HCT116 (cell line): Measurements from ENCODE around the gene PPP1R16B. TPM values are rescaled to one million over a fixed set of nuclear protein-coding genes. Genes with fewer than 3 reads are reported as not detected.
A peak's percentile ranks its signal among the peaks of the same experiment; 100 is the strongest.

Source experiments
- ATAC-seq: fragments of 200-7000 bp; cut with Tn5 transposase; 2 replicates; pipeline ENCODE4 v1.9.1; 2020; ENCODE audit warnings: mild to moderate bottlenecking, moderate library complexity
- BruUV-seq: library from RNA; stranded (reverse); fragments of 400-500 nt; replicated peaks from 2 replicates; lab custom pipeline; 2021; lab: Mats Ljungman, UMichigan
- CTCF ChIA-PET: fragments of 300-600 bp; sonication (Branson Sonifier 250); formaldehyde crosslinking; loops from one replicate; lab custom pipeline; 2021; ENCODE audit warnings: antibody characterized with exemption; lab: Charles Lee
- POLR2A ChIA-PET: fragments of 300-600, 350-600 bp; sonication (Branson Sonifier 250); formaldehyde crosslinking; loops from one replicate; lab custom pipeline; 2021; ENCODE audit warnings: antibody characterized with exemption; lab: Charles Lee
- RAD21 ChIA-PET, 2 experiments: fragments of 300-600 bp; sonication (Branson Sonifier 250); formaldehyde crosslinking; loops; one replicate each; lab custom pipeline; 2023; ENCODE audit warnings: low total read pairs in 2 of 2; ENCODE audit not compliant: uncharacterized antibody in 2 of 2, unreplicated experiment in 2 of 2, low non-redundant PET in 1 of 2; lab: Charles Lee
- DNase-seq: peaks from one replicate; pipeline ENCODE4 v3.0.0-alpha.2; 2010; ENCODE audit warnings: low read depth, low spot score
- H2AFZ ChIP-seq: fragments of 200-600 bp; shearing (Covaris generic), sonication (generic); 2 replicates; pipeline ENCODE4 v1.6.1; 2017; ENCODE audit warnings: low read depth, mixed run types, mixed read lengths, antibody characterized with exemption, low read length; ENCODE audit not compliant: poor library complexity, severe bottlenecking
- H3K27ac ChIP-seq: 2 replicates; pipeline ENCODE4 v1.5.1; 2012; ENCODE audit warnings: low read depth, low read length
- H3K27me3 ChIP-seq: fragments of 200-600 bp; sonication (generic); 2 replicates; pipeline ENCODE4 v1.6.1; 2016; ENCODE audit warnings: mixed run types, low read length, mixed read lengths; ENCODE audit not compliant: insufficient read depth
- H3K36me3 ChIP-seq, 2 experiments: fragments of 200-500 bp in 1 of 2; fragments of 200-600 bp in 1 of 2; sonication (Bioruptor generic) in 1 of 2; sonication (generic) in 1 of 2; 2 replicates each; pipeline versions ENCODE4 v1.5.1 to v1.6.1; 2014 to 2016; ENCODE audit warnings: low read length in 2 of 2, inconsistent platforms in 1 of 2, mixed read lengths in 1 of 2, mixed run types in 1 of 2; ENCODE audit not compliant: insufficient read depth in 2 of 2, control insufficient read depth in 1 of 2
- H3K4me1 ChIP-seq, 2 experiments: fragments of 200-600 bp in 1 of 2; sonication (generic) in 1 of 2; 2 replicates each; pipeline versions ENCODE4 v1.5.1 to v1.6.1; 2012 to 2017; ENCODE audit warnings: low read length in 2 of 2, inconsistent platforms in 1 of 2, mild to moderate bottlenecking in 1 of 2, mixed read lengths in 1 of 2, mixed run types in 1 of 2, moderate library complexity in 1 of 2; ENCODE audit not compliant: insufficient read depth in 2 of 2, control insufficient read depth in 1 of 2
- H3K4me2 ChIP-seq: fragments of 200-600 bp; sonication (generic); 2 replicates; pipeline ENCODE4 v1.6.1; 2017; ENCODE audit warnings: mixed run types, low read length, mixed read lengths
- H3K4me3 ChIP-seq, 2 experiments: fragments of 200-600 bp in 1 of 2; sonication (generic) in 1 of 2; replicated peaks in 1 of 2; 2 replicates each; pipeline ENCODE4 v1.5.1; 2011 to 2016; ENCODE audit warnings: low read length in 2 of 2, control low read depth in 1 of 2, low read depth in 1 of 2, mild to moderate bottlenecking in 1 of 2, mixed read lengths in 1 of 2, mixed run types in 1 of 2
- H3K79me2 ChIP-seq: fragments of 200-600 bp; sonication (generic); 2 replicates; pipeline ENCODE4 v1.6.1; 2017; ENCODE audit warnings: mild to moderate bottlenecking, mixed run types, low read length, moderate library complexity, mixed read lengths; ENCODE audit not compliant: insufficient read depth
- H3K9ac ChIP-seq: fragments of 200-600 bp; sonication (generic); 2 replicates; pipeline ENCODE4 v1.6.1; 2016; ENCODE audit warnings: low read length, mixed read lengths
- H3K9me2 ChIP-seq: fragments of 200-600 bp; sonication (generic), shearing (Covaris generic); 2 replicates; pipeline ENCODE4 v1.6.1; 2017; ENCODE audit warnings: mixed run types, mild to moderate bottlenecking, moderate library complexity; ENCODE audit not compliant: insufficient read depth
- H3K9me3 ChIP-seq, 2 experiments: fragments of 200-500 bp in 1 of 2; fragments of 200-600 bp in 1 of 2; sonication (Bioruptor generic) in 1 of 2; sonication (generic) in 1 of 2; 2 replicates each; pipeline ENCODE4 v1.6.1; 2014 to 2017; ENCODE audit warnings: low read length in 2 of 2, mixed read lengths in 2 of 2, inconsistent platforms in 1 of 2, low read depth in 1 of 2, mild to moderate bottlenecking in 1 of 2, mixed run types in 1 of 2, moderate library complexity in 1 of 2; ENCODE audit not compliant: control insufficient read depth in 1 of 2, insufficient read depth in 1 of 2
- H4K20me1 ChIP-seq: fragments of 200-600 bp; sonication (generic), shearing (Covaris generic); 2 replicates; pipeline ENCODE4 v1.6.1; 2017; ENCODE audit warnings: mixed run types, mild to moderate bottlenecking, moderate library complexity; ENCODE audit not compliant: insufficient read depth
- CEBPB ChIP-seq: IDR thresholded peaks from 2 replicates; pipeline ENCODE4 v1.6.1; 2012; ENCODE audit warnings: low read depth
- EGR1 ChIP-seq: IDR thresholded peaks from 2 replicates; pipeline ENCODE4 v1.6.1; 2012; ENCODE audit warnings: low read depth
- FOSL1 ChIP-seq: IDR thresholded peaks from 2 replicates; pipeline ENCODE4 v1.6.1; 2012; ENCODE audit warnings: low read depth
- JUND ChIP-seq: IDR thresholded peaks from 2 replicates; pipeline ENCODE4 v1.6.1; 2012
- POLR2A ChIP-seq: IDR thresholded peaks from 2 replicates; pipeline ENCODE4 v1.7.0; 2011; ENCODE audit warnings: borderline replicate concordance; ENCODE audit not compliant: insufficient read depth, insufficient read length; ENCODE audit errors: extremely low read depth
- POLR2AphosphoS5 ChIP-seq: IDR thresholded peaks from 2 replicates; pipeline ENCODE4 v1.6.1; 2011; ENCODE audit warnings: mild to moderate bottlenecking, low read depth, low read length, moderate library complexity
- SIN3A ChIP-seq: IDR thresholded peaks from 2 replicates; pipeline ENCODE4 v1.6.1; 2012; ENCODE audit warnings: low read depth
- intact Hi-C: fragments of 100-400 bp; cut with micrococcal nuclease; formaldehyde crosslinking; loops from 2 replicates; pipeline ENCODE4 v1.10.0; 2022
- total RNA-seq: library from RNA; stranded (reverse); gene quantifications from one replicate; pipeline ENCODE4 v1.2.1, GENCODE V29; 2021; ENCODE audit not compliant: unreplicated experiment
- TF ChIP-seq, protein P1 (sequence below): IDR thresholded peaks from 2 replicates; pipeline ENCODE4 v1.6.1; 2011; ENCODE audit warnings: mild to moderate bottlenecking, low read length, moderate library complexity; ENCODE audit not compliant: insufficient replicate concordance; ENCODE audit errors: extremely low read depth
- TF ChIP-seq, protein P2 (sequence below): IDR thresholded peaks from 2 replicates; pipeline ENCODE4 v1.6.1; 2012; ENCODE audit warnings: low read depth

The PPP1R16B gene
- total RNA-seq, 1 experiment from 2014 or later, result 0.52 TPM

DNA sequence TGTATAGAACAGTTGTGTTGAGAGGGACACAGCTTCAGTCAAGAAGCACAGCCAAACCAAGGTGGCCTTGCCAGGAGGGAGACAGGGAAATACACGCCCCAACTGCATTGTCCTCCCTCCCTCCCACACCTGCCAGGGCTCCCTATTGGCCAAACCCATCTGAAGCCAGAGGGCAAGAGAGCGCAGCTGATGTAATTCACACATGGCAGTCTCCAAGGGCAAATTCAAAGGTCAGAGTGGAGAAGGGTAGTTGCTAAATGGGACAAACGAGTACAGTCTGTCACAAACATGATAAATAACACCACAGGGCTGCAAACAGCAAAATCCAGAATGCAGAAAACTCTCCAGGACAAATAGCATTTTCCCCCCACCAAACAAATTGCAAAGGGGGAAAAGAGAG, 23.2 kb upstream of the PPP1R16B start:
- H4K20me1 ChIP-seq, result no peaks in the 10 kb centered on the region
- ChIA-PET RAD21 (no interaction called here), POLR2A (no interaction called here), CTCF (no interaction called here)
- TF ChIP-seq EGR1 (no peak), SIN3A (no peak), CEBPB (no peak), POLR2AphosphoS5 (no peak), POLR2A (no peak), FOSL1 (no peak), JUND (no peak)
- TF ChIP-seq, protein P1, sequence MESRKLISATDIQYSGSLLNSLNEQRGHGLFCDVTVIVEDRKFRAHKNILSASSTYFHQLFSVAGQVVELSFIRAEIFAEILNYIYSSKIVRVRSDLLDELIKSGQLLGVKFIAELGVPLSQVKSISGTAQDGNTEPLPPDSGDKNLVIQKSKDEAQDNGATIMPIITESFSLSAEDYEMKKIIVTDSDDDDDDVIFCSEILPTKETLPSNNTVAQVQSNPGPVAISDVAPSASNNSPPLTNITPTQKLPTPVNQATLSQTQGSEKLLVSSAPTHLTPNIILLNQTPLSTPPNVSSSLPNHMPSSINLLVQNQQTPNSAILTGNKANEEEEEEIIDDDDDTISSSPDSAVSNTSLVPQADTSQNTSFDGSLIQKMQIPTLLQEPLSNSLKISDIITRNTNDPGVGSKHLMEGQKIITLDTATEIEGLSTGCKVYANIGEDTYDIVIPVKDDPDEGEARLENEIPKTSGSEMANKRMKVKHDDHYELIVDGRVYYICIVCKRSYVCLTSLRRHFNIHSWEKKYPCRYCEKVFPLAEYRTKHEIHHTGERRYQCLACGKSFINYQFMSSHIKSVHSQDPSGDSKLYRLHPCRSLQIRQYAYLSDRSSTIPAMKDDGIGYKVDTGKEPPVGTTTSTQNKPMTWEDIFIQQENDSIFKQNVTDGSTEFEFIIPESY, result no peak
- TF ChIP-seq, protein P2, sequence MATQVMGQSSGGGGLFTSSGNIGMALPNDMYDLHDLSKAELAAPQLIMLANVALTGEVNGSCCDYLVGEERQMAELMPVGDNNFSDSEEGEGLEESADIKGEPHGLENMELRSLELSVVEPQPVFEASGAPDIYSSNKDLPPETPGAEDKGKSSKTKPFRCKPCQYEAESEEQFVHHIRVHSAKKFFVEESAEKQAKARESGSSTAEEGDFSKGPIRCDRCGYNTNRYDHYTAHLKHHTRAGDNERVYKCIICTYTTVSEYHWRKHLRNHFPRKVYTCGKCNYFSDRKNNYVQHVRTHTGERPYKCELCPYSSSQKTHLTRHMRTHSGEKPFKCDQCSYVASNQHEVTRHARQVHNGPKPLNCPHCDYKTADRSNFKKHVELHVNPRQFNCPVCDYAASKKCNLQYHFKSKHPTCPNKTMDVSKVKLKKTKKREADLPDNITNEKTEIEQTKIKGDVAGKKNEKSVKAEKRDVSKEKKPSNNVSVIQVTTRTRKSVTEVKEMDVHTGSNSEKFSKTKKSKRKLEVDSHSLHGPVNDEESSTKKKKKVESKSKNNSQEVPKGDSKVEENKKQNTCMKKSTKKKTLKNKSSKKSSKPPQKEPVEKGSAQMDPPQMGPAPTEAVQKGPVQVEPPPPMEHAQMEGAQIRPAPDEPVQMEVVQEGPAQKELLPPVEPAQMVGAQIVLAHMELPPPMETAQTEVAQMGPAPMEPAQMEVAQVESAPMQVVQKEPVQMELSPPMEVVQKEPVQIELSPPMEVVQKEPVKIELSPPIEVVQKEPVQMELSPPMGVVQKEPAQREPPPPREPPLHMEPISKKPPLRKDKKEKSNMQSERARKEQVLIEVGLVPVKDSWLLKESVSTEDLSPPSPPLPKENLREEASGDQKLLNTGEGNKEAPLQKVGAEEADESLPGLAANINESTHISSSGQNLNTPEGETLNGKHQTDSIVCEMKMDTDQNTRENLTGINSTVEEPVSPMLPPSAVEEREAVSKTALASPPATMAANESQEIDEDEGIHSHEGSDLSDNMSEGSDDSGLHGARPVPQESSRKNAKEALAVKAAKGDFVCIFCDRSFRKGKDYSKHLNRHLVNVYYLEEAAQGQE, result no peak
- H3K9me3 ChIP-seq, result no peaks in the 10 kb centered on the region
- no peak for DNase-seq
- H3K9ac ChIP-seq, result no peak overlapping the region
- no peaks in the 10 kb centered on the region for H3K9me2 ChIP-seq
- no peak overlapping the region for H3K4me3 ChIP-seq
- no peak for ATAC-seq
- intact Hi-C loops, result no loop called here
- H3K79me2 ChIP-seq, result no peaks in the 10 kb centered on the region
- H3K27ac ChIP-seq, result 0 out of 2 replicates have a peak overlapping the region, but pooled peaks have one; percentile 12
- no peaks in the 10 kb centered on the region for H3K27me3 ChIP-seq
- 0 out of 2 replicates have a peak overlapping the region, but pooled peaks have one; percentile 90 for H3K4me2 ChIP-seq
- BruUV-seq, result no TSS peak
- H2AFZ ChIP-seq, result no peak overlapping the region
- no peaks in the 10 kb centered on the region for H3K36me3 ChIP-seq
- H3K4me1 ChIP-seq, result peaks cover 64 to 74% of the 10 kb centered on the region in 2 experiments
